ENCODE measurements around the gene CEP95.

CEP95 gene

GRCh38 chr17:64515419-64515818 is 8.6 kb downstream of the CEP95 start:
- in situ Hi-C loops (cut with HindIII; ENCODE audit: low sequenced_read_pairs): no loop called here

GRCh38 chr17:64515829-64516228 is 9.1 kb downstream of the CEP95 start:
- in situ Hi-C loops (cut with HindIII; ENCODE audit: low sequenced_read_pairs): no loop called here

GRCh38 chr17:64519601-64520000 is 12.8 kb downstream of the CEP95 start:
- in situ Hi-C loops (cut with HindIII; ENCODE audit: low sequenced_read_pairs): no loop called here

GRCh38 chr17:64520359-64520758 is 13.6 kb downstream of the CEP95 start:
- in situ Hi-C loops (cut with HindIII; ENCODE audit: low sequenced_read_pairs): no loop called here

GRCh38 chr17:64527914-64528313 is 21.1 kb downstream of the CEP95 start:
- in situ Hi-C loops (cut with HindIII; ENCODE audit: low sequenced_read_pairs): no loop called here

GRCh38 chr17:64529221-64529620 is 22.4 kb downstream of the CEP95 start:
- in situ Hi-C loops (cut with HindIII; ENCODE audit: low sequenced_read_pairs): no loop called here

GRCh38 chr17:64531955-64532371 is 25.2 kb downstream of the CEP95 start:
- in situ Hi-C loops (cut with HindIII; ENCODE audit: low sequenced_read_pairs): no loop called here

GRCh38 chr17:64532409-64532808 is 25.6 kb downstream of the CEP95 start:
- in situ Hi-C loops (cut with HindIII; ENCODE audit: low sequenced_read_pairs): no loop called here

GRCh38 chr17:64533784-64534183 is 27.0 kb downstream of the CEP95 start:
- in situ Hi-C loops (cut with HindIII; ENCODE audit: low sequenced_read_pairs): no loop called here

GRCh38 chr17:64534187-64534586 is 27.4 kb downstream of the CEP95 start:
- in situ Hi-C loops (cut with HindIII; ENCODE audit: low sequenced_read_pairs): no loop called here

- in situ Hi-C loops (cut with HindIII; ENCODE audit: low sequenced_read_pairs): no loop called here
These were observed 28.6 kb downstream of the CEP95 start for GRCh38 chr17:64535357-64535756.

GRCh38 chr17:64536913-64537312 is 30.1 kb downstream of the CEP95 start:
- in situ Hi-C loops (cut with HindIII; ENCODE audit: low sequenced_read_pairs): no loop called here

- in situ Hi-C loops (cut with HindIII; ENCODE audit: low sequenced_read_pairs): no loop called here
These were observed 30.7 kb downstream of the CEP95 start for GRCh38 chr17:64537488-64537887.

- in situ Hi-C loops (cut with HindIII; ENCODE audit: low sequenced_read_pairs): no loop called here
These were observed 31.8 kb downstream of the CEP95 start for GRCh38 chr17:64538508-64539130.

GRCh38 chr17:64540118-64540776 is 33.5 kb downstream of the CEP95 start:
- in situ Hi-C loops (cut with HindIII; ENCODE audit: low sequenced_read_pairs): no loop called here

- in situ Hi-C loops (cut with HindIII; ENCODE audit: low sequenced_read_pairs): no loop called here
These were observed 38.0 kb downstream of the CEP95 start for GRCh38 chr17:64544742-64545141.

GRCh38 chr17:64546716-64547115 is 39.9 kb downstream of the CEP95 start:
- in situ Hi-C loops (cut with HindIII; ENCODE audit: low sequenced_read_pairs): no loop called here

- in situ Hi-C loops (cut with HindIII; ENCODE audit: low sequenced_read_pairs): no loop called here
These were observed 40.5 kb downstream of the CEP95 start for GRCh38 chr17:64547319-64547718.

GRCh38 chr17:64551461-64551860 is 44.7 kb downstream of the CEP95 start:
- in situ Hi-C loops (cut with HindIII; ENCODE audit: low sequenced_read_pairs): no loop called here

- in situ Hi-C loops (cut with HindIII; ENCODE audit: low sequenced_read_pairs): no loop called here
These were observed 47.4 kb downstream of the CEP95 start for GRCh38 chr17:64554028-64554637.

- in situ Hi-C loops (cut with HindIII; ENCODE audit: low sequenced_read_pairs): no loop called here
These were observed 48.5 kb downstream of the CEP95 start for GRCh38 chr17:64555281-64555680.

- in situ Hi-C loops (cut with HindIII; ENCODE audit: low sequenced_read_pairs): no loop called here
These were observed 57.3 kb downstream of the CEP95 start for GRCh38 chr17:64564098-64564497.
